GM19372 (cell line): ENCODE results near the gene IMMP2L.
A peak's percentile ranks its signal among the peaks of the same experiment; 100 is the strongest.

ENCODE experiments used
- ATAC-seq: cut with Tn5 transposase; IDR thresholded peaks from one replicate; pipeline ENCODE4 v1.9.1; 2021; ENCODE audit warnings: mild to moderate bottlenecking, low read depth, moderate library complexity; ENCODE audit not compliant: unreplicated experiment

IMMP2L gene

GRCh38 chr7:111560773-111561653 is 1.3 kb downstream of the IMMP2L start:
- no peak for ATAC-seq

DNA sequence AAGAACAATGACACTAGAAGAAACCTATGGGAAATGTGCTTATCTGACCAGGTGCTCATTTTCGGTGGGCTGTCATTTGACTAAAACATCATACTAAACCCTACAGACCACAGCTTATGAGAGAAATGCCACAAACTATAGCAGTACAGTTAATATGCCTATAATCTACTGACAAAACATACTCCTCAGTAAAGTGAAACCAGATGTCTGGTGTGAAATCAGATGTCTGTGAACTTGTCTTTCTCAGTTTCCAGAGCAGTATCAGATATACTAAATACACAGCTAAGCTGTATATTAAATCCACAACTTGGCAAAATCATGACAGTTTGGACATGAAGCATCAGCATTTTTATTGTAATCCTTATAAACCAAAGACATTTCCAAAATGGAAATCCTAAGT is 3.3 kb downstream of the IMMP2L start:
- ATAC-seq = peak; percentile 58

DNA sequence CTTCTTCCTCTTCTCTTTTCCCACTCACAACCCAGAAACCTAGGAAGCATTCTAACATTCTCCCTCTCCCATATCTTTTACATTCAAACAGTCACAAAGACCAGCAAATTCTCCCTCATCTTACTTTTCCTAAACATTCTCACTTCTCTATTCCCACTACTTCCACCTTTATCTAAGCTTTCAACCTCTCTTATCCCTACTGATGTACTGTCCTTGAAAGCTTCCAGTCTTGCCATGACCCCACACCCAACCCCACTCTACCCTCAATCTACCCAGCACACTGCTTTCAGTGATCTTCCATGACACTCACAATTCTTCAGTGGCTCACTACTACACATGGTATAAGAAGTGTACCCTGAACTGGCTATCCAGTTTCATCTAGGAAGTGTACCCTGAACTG is 5.3 kb downstream of the IMMP2L start:
- ATAC-seq = no peak

- ATAC-seq = no peak
These were observed 8.2 kb downstream of the IMMP2L start for GRCh38 chr7:111554086-111554485.

- ATAC-seq = no peak
These were observed 21.2 kb downstream of the IMMP2L start for GRCh38 chr7:111541067-111541466.

GRCh38 chr7:111540199-111540815 is 22.0 kb downstream of the IMMP2L start:
- ATAC-seq = no peak

- ATAC-seq = no peak
These were observed 25.2 kb downstream of the IMMP2L start for GRCh38 chr7:111537134-111537533.

DNA sequence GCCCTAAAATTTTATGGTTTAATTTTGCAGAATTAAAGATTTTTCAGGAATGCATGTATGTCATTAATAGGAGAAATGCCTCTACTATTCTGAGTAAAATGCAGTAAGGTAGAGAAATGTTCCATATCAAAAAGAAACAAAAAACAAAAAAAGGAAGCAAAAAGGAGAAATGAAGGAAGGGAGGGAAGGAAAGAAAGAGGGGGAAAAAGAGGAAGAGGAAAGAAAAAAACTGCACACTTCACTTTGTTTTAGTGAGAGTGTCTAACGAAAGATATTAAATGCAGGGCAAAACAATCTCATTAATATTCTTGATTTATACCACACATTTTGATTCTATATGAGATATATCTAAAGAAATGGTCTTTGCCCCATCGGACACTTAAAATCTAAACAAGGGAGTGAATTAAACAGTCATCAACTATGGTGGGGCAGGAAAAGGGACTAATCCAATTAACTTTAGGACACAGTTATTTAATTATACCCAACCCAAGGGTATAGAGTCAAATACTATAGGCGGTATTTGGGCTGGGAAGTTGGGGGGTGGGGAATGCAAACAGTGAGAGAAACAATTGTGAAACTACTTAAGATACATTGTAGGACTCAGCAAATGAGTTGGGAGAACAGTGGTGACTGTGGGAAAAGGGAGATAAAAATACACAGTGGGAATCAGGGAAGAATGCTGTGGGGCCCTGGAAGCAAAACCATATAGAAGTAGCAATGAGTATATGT is 27.0 kb downstream of the IMMP2L start:
- ATAC-seq = no peak

DNA sequence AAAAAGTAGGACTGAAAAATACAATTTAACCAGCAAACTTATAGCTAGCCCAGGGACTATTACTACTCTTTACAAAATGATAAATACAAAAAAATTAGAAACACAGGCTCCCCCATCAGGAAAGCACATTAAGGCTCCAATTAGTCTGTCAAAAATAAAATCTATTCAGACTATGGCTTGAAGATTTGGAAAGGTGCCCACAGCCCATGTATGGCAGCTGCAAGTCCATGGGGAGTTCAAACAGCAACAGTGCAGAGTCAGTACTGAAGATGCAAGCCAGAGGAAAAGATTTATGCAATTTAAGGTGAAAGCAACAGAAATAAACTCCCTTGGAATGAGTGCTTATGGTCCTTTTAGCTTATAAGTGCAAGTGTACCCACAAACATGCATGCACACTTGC is 29.7 kb downstream of the IMMP2L start:
- ATAC-seq = no peak

DNA sequence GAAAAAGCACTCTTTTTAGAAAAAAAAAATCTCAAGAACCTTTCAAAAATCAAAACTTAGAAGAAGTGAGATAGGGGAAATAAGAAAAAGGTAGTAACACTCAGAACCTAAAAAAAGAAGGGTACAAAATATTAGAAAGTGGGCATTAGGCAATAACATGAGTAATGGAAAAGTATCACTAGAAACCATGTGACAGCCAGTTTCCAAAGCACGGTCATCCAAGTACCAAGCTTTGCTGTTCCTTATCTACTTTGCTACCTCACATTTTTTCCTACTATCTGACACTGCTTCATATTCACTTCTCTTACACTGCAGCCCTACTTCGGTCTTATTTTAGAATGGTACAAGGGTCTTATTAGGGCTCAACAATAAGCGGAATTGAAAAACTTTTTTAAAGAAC is 30.3 kb downstream of the IMMP2L start:
- no peak for ATAC-seq

DNA sequence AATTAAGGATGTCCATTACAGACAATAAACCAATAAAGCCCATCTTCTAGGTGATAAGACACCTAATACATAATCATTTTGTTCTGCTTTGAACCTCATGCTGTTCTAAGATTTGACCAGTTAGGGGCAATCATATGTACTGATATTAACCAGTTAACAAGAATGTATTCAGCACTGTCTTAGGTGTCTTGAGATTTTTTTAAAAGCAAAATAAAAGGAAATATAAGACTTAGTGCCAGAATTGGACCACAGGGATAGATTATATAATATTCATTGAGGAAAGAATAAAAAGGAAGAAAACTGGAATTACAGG is 32.0 kb downstream of the IMMP2L start:
- ATAC-seq = no peak

GRCh38 chr7:111529507-111530355 is 32.6 kb downstream of the IMMP2L start:
- no peak for ATAC-seq

DNA sequence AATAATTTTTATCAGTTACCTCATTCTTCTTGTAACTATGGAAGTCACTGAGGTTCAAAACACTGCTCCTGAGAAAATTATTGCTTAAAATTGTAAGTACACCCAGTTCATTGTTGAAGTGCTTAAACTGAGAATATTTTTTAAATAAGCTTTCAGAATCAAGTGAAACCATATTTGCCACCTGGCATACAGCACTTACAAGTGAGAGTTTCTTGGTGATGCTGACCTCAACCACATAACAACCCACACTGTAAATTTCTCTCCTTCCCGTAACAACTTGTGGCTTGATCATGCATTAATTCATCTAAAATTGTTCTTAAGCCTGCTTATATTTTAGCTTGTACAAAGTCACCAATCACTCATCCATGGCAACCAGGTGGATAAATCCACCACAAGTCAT is 34.0 kb downstream of the IMMP2L start:
- ATAC-seq = peak; percentile 46

DNA sequence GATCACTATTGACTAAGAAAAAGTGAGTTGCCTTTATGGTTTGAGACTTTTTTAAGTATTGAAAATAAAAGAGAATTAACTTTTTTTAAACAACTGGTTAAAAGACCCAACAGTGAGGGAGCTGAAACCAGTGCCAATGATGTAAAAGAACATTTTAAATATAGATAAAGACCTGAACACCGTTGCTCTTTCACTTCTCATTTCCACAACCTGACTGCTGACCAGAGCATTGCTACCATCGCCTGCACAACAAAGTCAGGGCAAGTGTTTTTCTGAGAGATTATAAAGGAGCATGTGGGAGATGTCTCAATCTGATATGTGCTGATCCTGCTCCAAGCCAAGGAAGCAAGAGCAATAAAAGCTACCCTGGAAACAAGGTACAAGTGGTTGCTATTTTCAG is 34.7 kb downstream of the IMMP2L start:
- ATAC-seq = peak; percentile 89

DNA sequence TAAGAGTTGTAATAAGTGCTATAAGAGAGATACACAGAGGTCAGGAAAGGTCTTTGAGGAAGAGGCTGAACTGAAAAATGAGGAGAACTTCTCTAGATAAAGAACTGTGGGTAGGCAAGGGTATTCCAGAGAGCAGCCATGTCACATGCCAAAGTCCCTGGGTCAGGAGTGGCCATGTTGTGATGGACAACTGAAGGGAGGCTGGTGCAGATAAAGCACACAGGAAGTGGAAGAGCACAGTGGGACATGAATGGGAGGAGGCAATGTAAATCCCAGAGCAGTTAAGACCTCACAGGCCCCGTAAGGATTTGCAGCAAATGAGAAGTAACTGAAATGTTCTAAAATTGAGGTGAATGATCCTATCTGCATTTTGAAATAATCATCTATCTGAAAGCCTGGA is 37.2 kb downstream of the IMMP2L start:
- ATAC-seq = no peak

DNA sequence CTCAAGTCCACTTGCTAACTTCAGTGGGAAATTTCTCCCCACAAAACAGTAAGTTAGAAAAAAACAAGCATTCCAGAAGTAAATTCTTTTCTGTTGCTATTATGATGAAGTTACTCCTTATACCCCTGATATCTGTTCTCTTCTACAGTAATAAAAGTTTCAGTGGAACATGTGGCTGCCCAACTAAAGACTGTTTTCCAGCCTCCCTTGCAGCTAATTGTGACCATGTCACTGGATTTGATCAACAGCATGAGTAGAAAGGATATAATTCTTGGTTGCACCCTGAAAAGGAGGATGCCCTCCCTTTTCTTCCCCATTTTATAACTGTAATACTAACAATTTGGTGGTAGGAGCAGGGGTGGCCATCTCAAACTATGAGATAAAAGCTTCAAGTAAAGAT is 40.6 kb downstream of the IMMP2L start:
- ATAC-seq = no peak

DNA sequence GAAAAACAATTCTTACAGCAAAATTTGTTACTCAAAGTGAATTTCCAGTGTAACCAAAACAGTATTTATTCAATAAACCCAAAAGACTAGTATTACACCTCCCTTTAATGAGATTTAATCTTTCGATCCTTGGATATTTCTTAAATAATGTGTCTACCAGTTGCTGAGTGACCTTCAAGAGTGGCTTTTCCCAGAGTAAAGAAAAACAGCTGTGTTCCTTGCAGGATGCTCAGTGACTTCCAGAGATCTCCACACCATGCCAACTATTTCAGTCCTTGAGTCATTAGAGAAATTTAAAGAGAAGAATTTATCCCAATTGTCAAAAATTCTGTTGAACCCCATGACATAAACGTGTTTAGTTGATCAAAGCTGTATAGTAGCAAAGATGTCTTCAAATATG is 44.0 kb downstream of the IMMP2L start:
- no peak for ATAC-seq

GRCh38 chr7:111517549-111517951 is 44.7 kb downstream of the IMMP2L start:
- ATAC-seq = no peak

DNA sequence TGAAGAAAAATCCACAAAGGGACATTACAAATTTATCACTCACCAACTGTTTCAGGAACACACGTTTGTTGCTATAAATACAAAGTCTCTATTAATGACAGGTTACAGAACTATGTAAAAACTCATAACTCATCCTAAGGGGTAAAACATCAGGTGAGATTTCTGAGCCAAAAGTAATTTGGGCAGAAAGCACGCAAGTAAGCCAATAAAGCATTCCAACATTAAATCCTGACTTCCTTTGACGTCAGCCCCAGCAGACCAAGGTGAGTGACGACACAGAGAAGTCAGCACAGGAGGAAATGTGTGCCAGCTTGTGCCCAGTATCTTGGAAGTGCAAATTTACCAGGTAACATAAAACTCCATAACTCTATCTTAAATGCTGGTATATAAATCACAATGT is 45.7 kb downstream of the IMMP2L start:
- ATAC-seq = no peak

GRCh38 chr7:111513566-111513965 is 48.7 kb downstream of the IMMP2L start:
- no peak for ATAC-seq

GRCh38 chr7:111511845-111512244 is 50.4 kb downstream of the IMMP2L start:
- no peak for ATAC-seq
